Right cardiac atrium (tissue), 5 donors: ENCODE results near the gene RPGR. TPM values are rescaled to one million over a fixed set of nuclear protein-coding genes. Genes with fewer than 3 reads are reported as not detected.
A peak's percentile ranks its signal among the peaks of the same experiment; 100 is the strongest.

ENCODE experiments used
- ATAC-seq, 2 donors: fragments of 200-7000 bp; cut with Tn5 transposase; one replicate each; pipeline versions ENCODE4 v1.8.0 to v1.9.1; 2020; ENCODE audit warnings: moderate library complexity in 2 of 2, mild to moderate bottlenecking in 1 of 2
- DNase-seq, 3 donors: peaks; one replicate each; pipeline ENCODE4 v3.0.0-alpha.2; 2020
- H3K27ac ChIP-seq: one replicate; pipeline ENCODE4 v1.5.1; 2013; ENCODE audit warnings: mild to moderate bottlenecking, low read length, control low read depth, moderate library complexity
- H3K27me3 ChIP-seq: one replicate; pipeline ENCODE4 v1.6.1; 2013; ENCODE audit not compliant: control insufficient read depth, insufficient read depth
- H3K4me1 ChIP-seq: one replicate; pipeline ENCODE4 v1.6.1; 2013; ENCODE audit warnings: low read length; ENCODE audit not compliant: control insufficient read depth, insufficient read depth
- H3K4me3 ChIP-seq: one replicate; pipeline ENCODE4 v1.5.1; 2013; ENCODE audit warnings: low read length, control low read depth
- H3K9me3 ChIP-seq: one replicate; pipeline ENCODE4 v1.6.1; 2013; ENCODE audit warnings: low read length; ENCODE audit not compliant: control insufficient read depth
- WGBS: extraction: QIAGEN DNeasy Blood & Tissue Kit; methylation state at CpG from one replicate; pipeline ENCODE4 v1.1.7; 2013; 5-methylcytosine and 5-hydroxymethylcytosine counted together
- intact Hi-C, 4 donors: fragments of 100-400 bp; cut with DNase I; formaldehyde crosslinking; loops; one replicate each; pipeline versions ENCODE4 v1.11.0 to v1.14.0; 2022 to 2023
- long read RNA-seq, 4 donors: library from polyadenylated mRNA; unstranded; transcript quantifications; one replicate each; pipeline ENCODE4 v2.0.0, GENCODE V29; 2020 to 2021
- polyA plus RNA-seq: library from polyadenylated mRNA; stranded (reverse); fragments of 200-250 nt; gene quantifications from one replicate; pipeline ENCODE4 v1.2.3, GENCODE V29; 2013
- total RNA-seq, 4 donors: library from RNA; stranded (reverse); fragmentation: NEBNext Ultra II Directional; extraction: Animal tissue kit (Norgen Biotek cat#: 25700); gene quantifications; one replicate each; pipeline ENCODE4 v1.2.1, GENCODE V29; 2021
- donor health status: healthy with polysubstance abuse.
- donor health status: DM: no; HTN: yes; CAD: no.
- donor health status: DM: no; HTN: no; CAD: no.
- donor health status: DM: no; HTN: yes; CAD: no; lungs with severe emphysema.
- donor health status: DM: yes; HTN: yes; CAD: no.

The RPGR gene
- total RNA-seq (1 to 10 TPM; 4.2 to 9.5 (median 7.9) TPM), polyA plus RNA-seq (10.9 TPM)
- long read RNA-seq, donor 1, transcript RPGR-201 (19 exons, 3,108 nt): major isoform, 7 of 17 reads
- long read RNA-seq, donor 1, partial matches to known transcripts: 5 of 17 reads
- long read RNA-seq, donor 1, other reads (novel, unspliced or antisense): 4 of 17 reads
- long read RNA-seq, donor 2, partial matches to known transcripts: 0 of 2 reads
- long read RNA-seq, donor 2, other reads (novel, unspliced or antisense): 0 of 2 reads
- long read RNA-seq, donor 3, full-length matches to known transcripts: 6 of 33 reads
- long read RNA-seq, donor 3, partial matches to known transcripts: 17 of 33 reads
- long read RNA-seq, donor 3, other reads (novel, unspliced or antisense): 10 of 33 reads
- long read RNA-seq, donor 4, partial matches to known transcripts: 0 of 5 reads
- long read RNA-seq, donor 4, other reads (novel, unspliced or antisense): 2 of 5 reads

- DNase-seq (peak; percentile 94 to 98 (median 98)), ATAC-seq (peak; percentile 98 to 99)
- Histone ChIP-seq H3K4me3 (peak within 1 kb of the TSS; percentile 68), H3K9me3 (no peaks in the 10 kb centered on the region), H3K4me1 (peaks cover 1% of the 10 kb centered on the region), H3K27ac (peak within 1 kb of the TSS; percentile 87), H3K27me3 (no peaks in the 10 kb centered on the region)
- intact Hi-C loops: loop anchor here in 1 of 4 donors (5.0 kb wide), 1 partner anchor 400 kb away; no protein-coding TSS in a partner anchor
- under 1% methylated on average over 67 of the region's 67 CpGs for WGBS
Observed at GRCh38 chrX:38327007-38327774, at the start of gene RPGR. Gene RPGR (minus strand): TSS chrX:38327509. CDS start chrX:38327367, 142 bp downstream.

- DNase-seq: no peak
- Histone ChIP-seq H3K27ac (no peak overlapping the region), H3K4me3 (no peak overlapping the region), H3K4me1 (no peaks in the 10 kb centered on the region), H3K9me3 (no peaks in the 10 kb centered on the region), H3K27me3 (no peaks in the 10 kb centered on the region)
- no peak for ATAC-seq
- WGBS: 94% methylated on average over 1 of the region's 1 CpG
- intact Hi-C loops: no loop called here
Observed at GRCh38 chrX:38376747-38377146, 49.4 kb upstream of the RPGR start.

- H3K4me3 ChIP-seq: no peak overlapping the region
- no peaks in the 10 kb centered on the region for H3K4me1 ChIP-seq
- ATAC-seq: no peak
- intact Hi-C loops: no loop called here
- H3K27ac ChIP-seq: no peak overlapping the region
- WGBS: 14% methylated on average over 1 of the region's 1 CpG
- no peaks in the 10 kb centered on the region for H3K27me3 ChIP-seq
- DNase-seq: no peak
- no peaks in the 10 kb centered on the region for H3K9me3 ChIP-seq
Observed at GRCh38 chrX:38375891-38376290, 48.6 kb upstream of the RPGR start.

GRCh38 chrX:38374431-38374830 is 47.1 kb upstream of the RPGR start:
- H3K27ac ChIP-seq: no peak overlapping the region
- ATAC-seq: no peak
- 93% methylated on average over 3 of the region's 3 CpGs for WGBS
- intact Hi-C loops: no loop called here
- no peaks in the 10 kb centered on the region for H3K27me3 ChIP-seq
- DNase-seq: no peak
- no peaks in the 10 kb centered on the region for H3K9me3 ChIP-seq
- H3K4me3 ChIP-seq: no peak overlapping the region
- no peaks in the 10 kb centered on the region for H3K4me1 ChIP-seq

GRCh38 chrX:38371641-38372040 is 44.3 kb upstream of the RPGR start:
- Histone ChIP-seq H3K27me3 (no peaks in the 10 kb centered on the region), H3K4me1 (no peaks in the 10 kb centered on the region), H3K27ac (no peak overlapping the region), H3K9me3 (no peaks in the 10 kb centered on the region), H3K4me3 (no peak overlapping the region)
- intact Hi-C loops: no loop called here
- DNase-seq (no peak), ATAC-seq (no peak)
- 78% methylated on average over 2 of the region's 2 CpGs for WGBS

- Histone ChIP-seq H3K27ac (no peak overlapping the region), H3K27me3 (no peaks in the 10 kb centered on the region), H3K4me3 (no peak overlapping the region), H3K4me1 (no peaks in the 10 kb centered on the region), H3K9me3 (no peaks in the 10 kb centered on the region)
- intact Hi-C loops: no loop called here
- 74% methylated on average over 2 of the region's 2 CpGs for WGBS
- ATAC-seq: peak in 1 of 2 donors; percentile 68
- no peak for DNase-seq
Observed at GRCh38 chrX:38368774-38369173, 41.5 kb upstream of the RPGR start.

GRCh38 chrX:38365954-38366353 is 38.6 kb upstream of the RPGR start:
- no peaks in the 10 kb centered on the region for H3K27me3 ChIP-seq
- DNase-seq (no peak), ATAC-seq (peak in 1 of 2 donors; percentile 20)
- no peak overlapping the region for H3K4me3 ChIP-seq
- intact Hi-C loops: no loop called here
- WGBS: 58% methylated on average over 3 of the region's 3 CpGs
- no peak overlapping the region for H3K27ac ChIP-seq
- no peaks in the 10 kb centered on the region for H3K9me3 ChIP-seq
- H3K4me1 ChIP-seq: no peaks in the 10 kb centered on the region

GRCh38 chrX:38363046-38363445 is 35.7 kb upstream of the RPGR start:
- no peak overlapping the region for H3K4me3 ChIP-seq
- intact Hi-C loops: no loop called here

GRCh38 chrX:38357747-38358673 is 30.7 kb upstream of the RPGR start:
- no peak for DNase-seq
- intact Hi-C loops: no loop called here
- H3K9me3 ChIP-seq: no peaks in the 10 kb centered on the region
- 52% methylated on average over 4 of the region's 4 CpGs for WGBS
- peak; percentile 56 to 90 for ATAC-seq
- H3K27me3 ChIP-seq: no peaks in the 10 kb centered on the region
- H3K4me3 ChIP-seq: no peak overlapping the region
- peak overlapping the region; percentile 36 for H3K27ac ChIP-seq
- no peaks in the 10 kb centered on the region for H3K4me1 ChIP-seq

More at GRCh38 chrX:38363046-38363445, 35.7 kb upstream of the RPGR start:
- no peaks in the 10 kb centered on the region for H3K9me3 ChIP-seq
- no peak for DNase-seq
- no peaks in the 10 kb centered on the region for H3K4me1 ChIP-seq
- H3K27ac ChIP-seq: no peak overlapping the region
- ATAC-seq: no peak
- no peaks in the 10 kb centered on the region for H3K27me3 ChIP-seq

- Histone ChIP-seq H3K4me1 (no peaks in the 10 kb centered on the region), H3K27ac (no peak overlapping the region), H3K9me3 (no peaks in the 10 kb centered on the region), H3K27me3 (no peaks in the 10 kb centered on the region), H3K4me3 (no peak overlapping the region)
- DNase-seq: no peak
- 92% methylated on average over 8 of the region's 8 CpGs for WGBS
- no peak for ATAC-seq
- intact Hi-C loops: no loop called here
Observed at GRCh38 chrX:38356401-38356800, 29.1 kb upstream of the RPGR start.
